Middle frontal gyrus (tissue), 1 donor: Measurements from ENCODE around the gene RABGGTA.
A peak's percentile ranks its signal among the peaks of the same experiment; 100 is the strongest.

Experiments used
- DNase-seq: peaks from one replicate; pipeline ENCODE4 v3.0.0-alpha.2; 2015; ENCODE audit warnings: low spot score; ENCODE audit errors: extremely low spot score

The RABGGTA gene, protein sequence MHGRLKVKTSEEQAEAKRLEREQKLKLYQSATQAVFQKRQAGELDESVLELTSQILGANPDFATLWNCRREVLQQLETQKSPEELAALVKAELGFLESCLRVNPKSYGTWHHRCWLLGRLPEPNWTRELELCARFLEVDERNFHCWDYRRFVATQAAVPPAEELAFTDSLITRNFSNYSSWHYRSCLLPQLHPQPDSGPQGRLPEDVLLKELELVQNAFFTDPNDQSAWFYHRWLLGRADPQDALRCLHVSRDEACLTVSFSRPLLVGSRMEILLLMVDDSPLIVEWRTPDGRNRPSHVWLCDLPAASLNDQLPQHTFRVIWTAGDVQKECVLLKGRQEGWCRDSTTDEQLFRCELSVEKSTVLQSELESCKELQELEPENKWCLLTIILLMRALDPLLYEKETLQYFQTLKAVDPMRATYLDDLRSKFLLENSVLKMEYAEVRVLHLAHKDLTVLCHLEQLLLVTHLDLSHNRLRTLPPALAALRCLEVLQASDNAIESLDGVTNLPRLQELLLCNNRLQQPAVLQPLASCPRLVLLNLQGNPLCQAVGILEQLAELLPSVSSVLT

DNA sequence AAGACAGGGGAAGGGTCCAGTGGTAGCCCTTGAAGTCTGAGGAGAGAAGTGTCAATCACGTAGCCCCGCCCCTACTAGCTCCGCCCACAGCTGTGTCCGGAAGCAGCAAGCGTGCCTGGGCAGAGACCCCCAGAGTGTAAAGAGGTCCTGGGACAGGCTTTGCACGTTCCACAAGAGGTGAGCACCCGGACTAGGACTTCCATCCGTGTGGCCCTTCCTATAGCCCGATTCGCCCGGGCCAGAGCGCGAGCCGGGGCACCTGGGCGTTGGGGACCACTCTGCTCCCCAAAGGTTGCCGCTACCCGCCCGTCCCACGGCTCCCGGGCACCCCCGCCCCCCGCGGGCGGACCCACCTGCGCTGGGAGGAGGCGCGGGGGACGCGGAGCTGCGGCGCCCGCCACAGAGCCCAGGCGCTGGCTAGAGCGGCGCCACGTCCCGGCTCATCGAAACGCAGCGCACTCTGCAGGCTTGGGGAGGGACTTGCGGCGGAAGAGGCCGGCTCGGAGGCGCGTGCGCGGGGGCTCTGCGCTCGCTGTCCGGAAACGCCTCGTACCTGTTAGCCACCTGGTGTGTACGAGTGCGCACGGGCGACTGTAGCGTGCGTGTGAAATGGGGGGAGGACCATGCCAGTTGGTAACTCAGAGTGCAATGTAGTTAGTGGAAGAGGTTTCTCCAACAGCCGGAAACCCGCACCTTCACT is at the start of gene RABGGTA:
RABGGTA (minus strand) TSS at position 464 of the 700 bp plus-strand sequence. CDS start 482 bp downstream, outside the sequence.
- DNase-seq: peak; percentile 76

GRCh38 chr14:24317141-24317928 is 45.9 kb upstream of the RABGGTA start:
- no peak for DNase-seq

DNA sequence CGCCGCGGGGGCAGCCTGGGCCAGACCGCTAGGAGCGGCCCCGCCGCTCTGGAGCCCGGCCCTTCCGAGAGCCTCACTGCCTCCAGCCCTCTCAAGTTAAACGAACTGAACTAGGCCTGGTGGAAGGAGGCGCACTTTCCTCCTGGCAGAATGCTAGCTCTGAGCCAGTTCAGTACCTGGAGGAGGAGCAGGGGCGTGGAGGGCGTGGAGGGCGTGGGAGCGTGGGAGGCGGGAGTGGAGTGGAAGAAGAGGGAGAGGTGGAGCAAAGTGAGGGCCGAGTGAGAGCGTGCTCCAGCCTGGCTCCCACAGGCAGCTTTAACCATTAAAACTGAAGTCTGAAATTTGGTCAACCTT is 45.2 kb upstream of the RABGGTA start:
- DNase-seq: no peak

DNA sequence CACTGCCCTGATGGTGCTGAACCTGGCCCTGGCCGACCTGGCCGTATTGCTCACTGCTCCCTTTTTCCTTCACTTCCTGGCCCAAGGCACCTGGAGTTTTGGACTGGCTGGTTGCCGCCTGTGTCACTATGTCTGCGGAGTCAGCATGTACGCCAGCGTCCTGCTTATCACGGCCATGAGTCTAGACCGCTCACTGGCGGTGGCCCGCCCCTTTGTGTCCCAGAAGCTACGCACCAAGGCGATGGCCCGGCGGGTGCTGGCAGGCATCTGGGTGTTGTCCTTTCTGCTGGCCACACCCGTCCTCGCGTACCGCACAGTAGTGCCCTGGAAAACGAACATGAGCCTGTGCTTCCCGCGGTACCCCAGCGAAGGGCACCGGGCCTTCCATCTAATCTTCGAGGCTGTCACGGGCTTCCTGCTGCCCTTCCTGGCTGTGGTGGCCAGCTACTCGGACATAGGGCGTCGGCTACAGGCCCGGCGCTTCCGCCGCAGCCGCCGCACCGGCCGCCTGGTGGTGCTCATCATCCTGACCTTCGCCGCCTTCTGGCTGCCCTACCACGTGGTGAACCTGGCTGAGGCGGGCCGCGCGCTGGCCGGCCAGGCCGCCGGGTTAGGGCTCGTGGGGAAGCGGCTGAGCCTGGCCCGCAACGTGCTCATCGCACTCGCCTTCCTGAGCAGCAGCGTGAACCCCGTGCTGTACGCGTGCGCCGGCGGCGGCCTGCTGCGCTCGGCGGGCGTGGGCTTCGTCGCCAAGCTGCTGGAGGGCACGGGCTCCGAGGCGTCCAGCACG is 44.6 kb upstream of the RABGGTA start:
- DNase-seq: no peak

GRCh38 chr14:24315243-24315806 is 43.9 kb upstream of the RABGGTA start:
- DNase-seq: no peak

GRCh38 chr14:24314377-24315193 is 43.2 kb upstream of the RABGGTA start:
- no peak for DNase-seq

DNA sequence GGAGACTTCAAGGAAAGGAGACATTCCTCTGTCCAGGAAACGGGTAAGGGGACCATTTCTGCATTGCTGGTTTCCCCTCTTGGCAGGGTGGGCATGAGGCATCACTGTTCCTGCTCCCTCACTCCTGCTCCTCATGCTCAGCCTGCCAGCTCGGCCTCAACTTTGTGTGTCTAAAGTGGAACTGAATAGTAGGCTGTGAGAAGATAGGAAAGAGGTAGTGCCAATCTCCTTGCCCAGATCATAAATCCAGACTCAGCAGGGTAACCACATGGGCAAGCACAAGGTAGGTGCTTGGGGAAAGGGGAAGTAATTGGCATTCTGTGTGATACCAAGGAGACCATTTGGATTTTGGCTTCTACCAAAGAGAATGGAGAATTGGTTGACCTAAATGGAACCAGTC is 42.5 kb upstream of the RABGGTA start:
- no peak for DNase-seq

DNA sequence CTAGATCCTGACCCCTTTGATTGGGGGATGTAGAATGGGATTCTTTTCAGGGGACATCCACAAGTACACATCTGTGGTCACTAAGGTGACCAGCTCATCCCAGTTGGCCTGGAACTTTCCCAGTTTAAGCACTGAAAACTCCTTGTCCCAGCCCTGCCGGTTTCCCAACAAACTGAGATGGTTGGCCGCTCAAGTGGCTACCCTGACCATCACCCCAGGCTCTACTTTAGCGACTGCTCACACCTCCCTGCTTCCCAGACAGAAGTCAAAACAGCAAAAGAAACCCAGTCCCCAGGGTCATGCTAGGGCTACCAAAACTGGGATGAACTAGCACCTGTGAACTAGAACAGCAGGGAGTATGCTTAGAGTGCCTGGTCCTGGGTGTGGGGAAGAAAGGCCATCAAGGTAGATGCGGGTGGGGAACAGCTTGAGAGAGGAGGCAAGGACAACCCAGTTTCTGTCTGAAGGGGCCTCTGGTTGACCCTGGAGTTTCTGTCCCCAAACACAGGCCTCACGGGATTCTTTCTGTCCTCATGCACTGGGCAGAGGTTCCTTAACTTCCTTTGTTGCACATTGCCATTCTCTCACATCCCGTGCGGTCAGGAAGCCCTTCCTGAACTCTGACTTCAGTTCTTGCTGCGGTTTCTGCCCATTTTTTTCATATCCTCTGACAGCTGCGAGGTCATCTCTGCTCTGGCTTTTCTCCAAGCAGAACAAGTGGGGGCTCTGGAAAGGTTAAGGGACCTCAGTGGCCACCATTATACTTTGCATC is 41.5 kb upstream of the RABGGTA start:
- no peak for DNase-seq

DNA sequence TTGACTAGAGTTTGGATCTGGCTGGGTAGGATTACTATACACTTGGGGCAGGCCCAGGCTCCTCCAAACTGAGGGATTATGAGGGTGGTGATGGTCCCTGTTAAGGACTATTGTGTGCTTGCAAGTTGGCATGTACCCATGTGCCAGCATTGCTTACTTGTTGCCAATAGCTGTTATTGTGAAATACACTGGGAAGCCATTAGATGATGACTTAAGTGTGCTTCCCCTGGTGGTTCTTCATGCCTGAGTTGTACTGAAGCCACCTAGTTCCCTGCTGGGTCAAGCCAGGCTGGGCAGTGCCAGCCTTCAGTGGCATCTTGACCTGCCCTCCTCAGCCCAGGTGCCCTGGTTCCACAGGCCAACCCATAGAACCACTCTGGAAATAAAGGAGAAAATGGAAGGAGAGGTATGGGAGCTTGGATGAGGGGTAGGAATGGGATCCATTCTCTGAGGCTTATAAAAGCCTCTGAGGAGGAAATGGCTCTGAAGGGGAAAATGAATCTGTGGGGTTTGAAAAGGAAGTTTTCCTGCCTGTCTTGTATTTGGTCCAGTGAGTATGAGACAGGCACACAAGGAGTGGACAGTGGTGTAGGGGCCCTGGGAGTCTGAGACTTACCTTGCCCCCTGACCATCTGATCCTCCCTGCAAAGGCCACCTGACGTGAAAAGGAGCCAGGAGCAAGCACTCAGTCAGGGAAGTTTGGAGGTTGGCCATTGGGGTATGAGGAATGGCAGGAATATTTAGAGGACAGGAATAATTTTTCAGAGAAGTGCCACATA is 40.6 kb upstream of the RABGGTA start:
- no peak for DNase-seq

DNA sequence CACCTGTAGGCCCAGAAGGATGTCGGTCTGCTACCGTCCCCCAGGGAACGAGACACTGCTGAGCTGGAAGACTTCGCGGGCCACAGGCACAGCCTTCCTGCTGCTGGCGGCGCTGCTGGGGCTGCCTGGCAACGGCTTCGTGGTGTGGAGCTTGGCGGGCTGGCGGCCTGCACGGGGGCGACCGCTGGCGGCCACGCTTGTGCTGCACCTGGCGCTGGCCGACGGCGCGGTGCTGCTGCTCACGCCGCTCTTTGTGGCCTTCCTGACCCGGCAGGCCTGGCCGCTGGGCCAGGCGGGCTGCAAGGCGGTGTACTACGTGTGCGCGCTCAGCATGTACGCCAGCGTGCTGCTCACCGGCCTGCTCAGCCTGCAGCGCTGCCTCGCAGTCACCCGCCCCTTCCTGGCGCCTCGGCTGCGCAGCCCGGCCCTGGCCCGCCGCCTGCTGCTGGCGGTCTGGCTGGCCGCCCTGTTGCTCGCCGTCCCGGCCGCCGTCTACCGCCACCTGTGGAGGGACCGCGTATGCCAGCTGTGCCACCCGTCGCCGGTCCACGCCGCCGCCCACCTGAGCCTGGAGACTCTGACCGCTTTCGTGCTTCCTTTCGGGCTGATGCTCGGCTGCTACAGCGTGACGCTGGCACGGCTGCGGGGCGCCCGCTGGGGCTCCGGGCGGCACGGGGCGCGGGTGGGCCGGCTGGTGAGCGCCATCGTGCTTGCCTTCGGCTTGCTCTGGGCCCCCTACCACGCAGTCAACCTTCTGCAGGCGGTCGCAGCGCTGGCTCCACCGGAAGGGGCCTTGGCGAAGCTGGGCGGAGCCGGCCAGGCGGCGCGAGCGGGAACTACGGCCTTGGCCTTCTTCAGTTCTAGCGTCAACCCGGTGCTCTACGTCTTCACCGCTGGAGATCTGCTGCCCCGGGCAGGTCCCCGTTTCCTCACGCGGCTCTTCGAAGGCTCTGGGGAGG is 39.5 kb upstream of the RABGGTA start, which contains the start of gene LTB4R:
LTB4R (plus strand) TSS at position 857 of the 959 bp plus-strand sequence. CDS start 4,150 bp downstream, outside the sequence.
- DNase-seq: peak; percentile 31

DNA sequence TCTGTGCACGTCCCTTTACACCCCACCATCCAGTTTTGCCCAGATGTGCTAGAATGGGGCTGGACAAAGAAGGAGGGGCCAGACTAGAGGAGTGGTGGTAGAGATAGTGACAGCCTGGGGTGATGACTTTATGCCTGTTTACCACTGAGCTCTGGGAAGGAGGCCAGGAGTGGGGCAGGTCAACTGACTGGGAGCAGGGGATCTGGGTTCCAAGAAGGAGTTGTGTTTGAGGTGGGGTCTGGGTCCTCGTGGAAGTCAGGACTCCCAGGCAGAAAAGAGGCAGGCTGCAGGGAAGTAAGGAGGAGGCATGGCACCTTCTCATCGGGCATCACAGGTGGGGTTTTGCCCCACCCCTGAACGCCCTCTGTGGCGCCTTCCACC is 38.9 kb upstream of the RABGGTA start:
- no peak for DNase-seq

DNA sequence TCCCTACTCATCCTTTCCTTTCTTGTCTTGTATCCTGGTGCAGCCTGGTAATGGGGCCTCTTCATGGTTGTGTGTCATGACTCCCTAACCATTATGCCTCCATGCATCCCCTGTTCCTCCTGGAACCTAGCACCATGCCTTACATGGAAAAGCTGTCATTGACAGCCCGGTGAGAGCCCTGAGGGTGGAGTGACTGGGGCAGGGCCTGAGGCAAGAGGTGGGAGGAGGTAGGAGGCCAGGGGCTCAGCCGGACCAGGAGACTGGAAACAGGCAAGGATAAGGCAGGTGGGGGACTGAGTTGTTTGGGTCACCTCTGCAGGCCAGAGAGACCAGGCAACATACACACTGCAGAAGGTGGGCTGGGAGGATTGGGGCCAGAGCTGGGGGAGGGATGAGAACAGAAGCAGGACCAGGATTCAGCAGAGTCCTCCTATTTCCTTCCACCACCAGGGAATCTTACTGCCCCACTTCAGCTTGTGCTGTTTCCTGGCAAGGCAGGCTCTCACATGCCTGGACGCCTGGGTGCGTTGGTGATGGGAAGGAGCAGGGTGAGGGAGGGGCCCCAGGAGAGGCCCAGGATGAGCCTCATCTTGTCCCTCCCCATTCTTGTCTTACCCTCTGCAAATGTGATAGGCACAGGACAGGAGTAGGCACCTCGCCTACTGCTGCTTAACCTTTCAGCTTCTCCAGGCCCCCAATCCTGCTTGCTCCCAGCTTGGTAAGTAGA is 38.3 kb upstream of the RABGGTA start, which contains the start of gene LTB4R2:
LTB4R2 (plus strand) TSS at position 603 of the 727 bp plus-strand sequence. CDS start 525 bp downstream, outside the sequence.
- DNase-seq: no peak

DNA sequence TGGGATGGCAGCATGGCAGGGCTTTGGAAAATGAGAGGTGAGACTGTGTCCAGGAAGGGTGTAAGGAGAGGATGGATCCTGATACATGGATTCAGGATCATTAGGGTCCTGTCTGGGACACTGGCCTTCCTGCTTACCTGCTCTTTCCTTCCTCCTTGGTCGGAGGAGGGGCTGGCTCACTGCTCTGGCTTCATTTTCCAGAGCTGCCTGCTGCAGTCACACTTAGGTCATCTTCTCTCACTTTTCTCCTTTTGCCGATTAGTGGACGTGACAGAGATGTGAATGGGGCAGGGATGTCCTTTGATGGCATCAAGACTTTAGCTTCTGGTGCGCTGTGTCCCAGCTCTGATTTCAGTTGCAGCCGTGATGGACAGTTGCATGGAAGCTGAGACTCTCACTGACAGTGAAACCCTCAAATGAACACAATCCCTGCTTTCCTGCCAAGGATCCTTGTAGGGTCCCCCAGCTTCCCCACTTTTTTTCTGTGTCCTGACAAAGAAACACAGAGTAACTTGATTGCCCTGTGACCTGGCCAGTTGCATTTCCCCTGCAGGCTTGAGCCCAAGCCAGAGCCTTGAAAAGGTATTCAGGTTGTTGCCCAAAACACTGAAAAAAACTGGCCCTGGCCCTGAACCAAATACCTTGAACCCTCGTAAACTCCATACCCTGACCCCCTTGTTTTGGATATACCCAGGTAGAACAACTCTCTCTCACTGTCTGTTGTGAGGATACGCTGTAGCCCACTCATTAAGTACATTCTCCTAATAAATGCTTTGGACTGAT is 37.1 kb upstream of the RABGGTA start:
- no peak for DNase-seq

GRCh38 chr14:24307575-24308341 is 36.4 kb upstream of the RABGGTA start, which contains the start of gene CIDEB:
TSS of gene CIDEB (minus strand) at chr14:24307977. CDS start at chr14:24307858, 119 bp downstream.
- no peak for DNase-seq
